GM18526 (cell line): ENCODE data around the gene CPA4.

ENCODE experiments used
- POLR2A ChIP-seq: IDR thresholded peaks from 3 replicates; pipeline ENCODE4 v1.6.1; 2011; ENCODE audit not compliant: insufficient read length; ENCODE audit errors: extremely low read depth

The CPA4 gene

GRCh38 chr7:130273081-130273932 lies 19.7 kb upstream of the CPA4 start:
- no peak for TF ChIP-seq POLR2A

- no peak for TF ChIP-seq POLR2A
Observed at GRCh38 chr7:130273933-130274255, 19.1 kb upstream of the CPA4 start.

GRCh38 chr7:130274296-130274695 lies 18.7 kb upstream of the CPA4 start:
- no peak for TF ChIP-seq POLR2A

GRCh38 chr7:130274983-130275591 lies 17.9 kb upstream of the CPA4 start:
- no peak for TF ChIP-seq POLR2A

- no peak for TF ChIP-seq POLR2A
Observed at GRCh38 chr7:130275826-130276297, 17.1 kb upstream of the CPA4 start.

- no peak for TF ChIP-seq POLR2A
Observed at GRCh38 chr7:130276796-130277762, 15.9 kb upstream of the CPA4 start.

GRCh38 chr7:130277763-130278643 lies 15.0 kb upstream of the CPA4 start:
- TF ChIP-seq POLR2A, result no peak

GRCh38 chr7:130278860-130279259 lies 14.1 kb upstream of the CPA4 start:
- no peak for TF ChIP-seq POLR2A

- TF ChIP-seq POLR2A, result no peak
Observed at GRCh38 chr7:130279286-130279685, 13.7 kb upstream of the CPA4 start.

GRCh38 chr7:130279906-130280305 lies 13.1 kb upstream of the CPA4 start:
- TF ChIP-seq POLR2A, result no peak

- TF ChIP-seq POLR2A, result no peak
Observed at GRCh38 chr7:130281260-130281659, 11.7 kb upstream of the CPA4 start.

GRCh38 chr7:130286881-130287280 lies 6.1 kb upstream of the CPA4 start:
- no peak for TF ChIP-seq POLR2A

GRCh38 chr7:130288168-130288567 lies 4.8 kb upstream of the CPA4 start:
- no peak for TF ChIP-seq POLR2A

- TF ChIP-seq POLR2A, result no peak
Observed at GRCh38 chr7:130288829-130289228, 4.1 kb upstream of the CPA4 start.
